ENCODE measurements around the gene RNF212B. TPM values are rescaled to one million over a fixed set of nuclear protein-coding genes. Genes with fewer than 3 reads are reported as not detected.

The RNF212B gene
- total and polyA plus RNA-seq, 2 of the 13 experiments (the other 11 are each of a cell fraction or from before 2014, with no cell fraction given), result 0.05 TPM; not detected in 1

- TF ChIP-seq EED (CRISPR knock-in tag; IDR thresholded peaks at IDR 0.05), result 0 out of 2 replicates have a peak, but pooled peaks have one; percentile 62
- TF ChIP-seq PHF8 (CRISPR knock-in tag; IDR thresholded peaks at IDR 0.05), result 0 out of 2 replicates have a peak, but pooled peaks have one; percentile 21
- no peak for TF ChIP-seq FOXK2 (IDR thresholded peaks at IDR 0.05)
- no peak for TF ChIP-seq ZSCAN30 (CRISPR knock-in tag; IDR thresholded peaks at IDR 0.05)
- TF ChIP-seq SP4 (CRISPR knock-in tag; IDR thresholded peaks at IDR 0.05), result peak; percentile 97
- TF ChIP-seq TIGD3 (CRISPR knock-in tag; IDR thresholded peaks at IDR 0.05; ENCODE audit: borderline replicate concordance), result no peak
- TF ChIP-seq MEIS2 (CRISPR knock-in tag; IDR thresholded peaks at IDR 0.05), result no peak
Measured at GRCh38 chr14:23237772-23238594, at the start of gene RNF212B (continued).

GRCh38 chr14:23193432-23193831 is 44.3 kb upstream of the RNF212B start:
- WGBS (ENCODE audit: low lambda C conversion rate), result 1% methylated on average over 3 of the region's 3 CpGs
- no peaks in the 10 kb centered on the region for H3K9me3 ChIP-seq (ENCODE audit: low read length)
- FAIRE-seq, result no peak
- TF ChIP-seq SRY (CRISPR knock-in tag; IDR thresholded peaks at IDR 0.05) (no peak), SKI (IDR thresholded peaks at IDR 0.05; ENCODE audit: partially characterized antibody) (no peak)
- H3K4me1 ChIP-seq (ENCODE audit: insufficient read depth, low read length), result peaks cover 20% of the 10 kb centered on the region
- BruUV-seq (replicated peaks), result no TSS peak
- H3K4me2 ChIP-seq (ENCODE audit: low read depth, low read length), result no peak overlapping the region
- no peak for DNase-seq (ENCODE audit: low spot score)
- H3K36me3 ChIP-seq (replicated peaks in 1 of 2; ENCODE audit: control insufficient read depth in 1 of 2, insufficient read depth in 2 of 2, low read length in 2 of 2), result no peaks in the 10 kb centered on the region
- no peak overlapping the region for H2AFZ ChIP-seq (ENCODE audit: low read length)
- no peaks in the 10 kb centered on the region for H4K20me1 ChIP-seq (ENCODE audit: insufficient read depth, low read length)
- in situ Hi-C loops (cut with HindIII; ENCODE audit: extremely low pct_ligation_motif_present, low pct_unique_long_range_greater_than_20kb), result no loop called here
- no peak overlapping the region for H3K27ac ChIP-seq (ENCODE audit: extremely low read length, insufficient read depth, low read length)
- no peak for ATAC-seq
- POLR2A ChIA-PET, result no interaction called here
- intact Hi-C loops (cut with micrococcal nuclease; ENCODE audit: unreplicated experiment), result no loop called here
- no peak overlapping the region for H3K9ac ChIP-seq (ENCODE audit: insufficient read depth, low read depth, low read length)
- H3K4me3 ChIP-seq (replicated peaks in 1 of 3; ENCODE audit: insufficient read depth in 1 of 3, low read depth in 2 of 3, low read length in 3 of 3), result no peak overlapping the region
- CTCF ChIA-PET (ENCODE audit: low intra/inter-chr PET ratio, low total read pairs), result interaction anchor here (1.4 kb wide), 1 partner anchor 72 kb away, joined by 3 read pairs; no protein-coding TSS in a partner anchor
- H3K79me2 ChIP-seq (ENCODE audit: insufficient read depth, low read length), result no peaks in the 10 kb centered on the region
- H3K27me3 ChIP-seq (ENCODE audit: control insufficient read depth in 1 of 2, insufficient read depth in 2 of 2, low read length in 2 of 2), result no peaks in the 10 kb centered on the region; a peak in 1 of 5 replicates

Measured in HepG2 (cell line).